GM15510 (cell line): ENCODE results near the gene NR3C2.

Source experiments
- POLR2A ChIP-seq: IDR thresholded peaks from 3 replicates; pipeline ENCODE4 v1.6.1; 2011; ENCODE audit warnings: borderline replicate concordance; ENCODE audit not compliant: insufficient read length; ENCODE audit errors: extremely low read depth

NR3C2 gene

DNA sequence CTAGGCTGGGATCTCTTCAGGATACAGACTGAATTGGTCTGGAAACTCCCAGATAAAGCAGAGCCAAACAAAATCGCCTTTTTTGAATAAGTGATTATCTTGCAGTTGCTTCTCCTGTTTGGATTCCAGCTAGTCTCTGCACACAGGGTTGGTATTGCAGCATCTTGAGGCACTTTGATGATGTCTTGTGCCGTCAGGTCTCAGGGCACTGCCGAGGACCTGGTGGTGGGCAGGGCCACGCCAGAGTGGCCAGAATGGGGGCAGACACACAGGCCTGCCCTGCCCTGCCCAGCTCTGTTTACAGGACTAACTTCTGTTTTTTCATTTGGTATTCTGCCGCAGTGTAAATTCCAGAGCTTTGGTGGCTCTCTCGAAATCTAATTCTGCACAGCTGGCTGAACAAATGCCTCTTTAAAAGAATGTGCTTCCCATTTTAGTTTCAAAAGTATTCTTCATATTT lies 276.1 kb downstream of the NR3C2 start:
- TF ChIP-seq POLR2A, result no peak

- no peak for TF ChIP-seq POLR2A
These were observed 277.7 kb downstream of the NR3C2 start for GRCh38 chr4:148164557-148164956.

DNA sequence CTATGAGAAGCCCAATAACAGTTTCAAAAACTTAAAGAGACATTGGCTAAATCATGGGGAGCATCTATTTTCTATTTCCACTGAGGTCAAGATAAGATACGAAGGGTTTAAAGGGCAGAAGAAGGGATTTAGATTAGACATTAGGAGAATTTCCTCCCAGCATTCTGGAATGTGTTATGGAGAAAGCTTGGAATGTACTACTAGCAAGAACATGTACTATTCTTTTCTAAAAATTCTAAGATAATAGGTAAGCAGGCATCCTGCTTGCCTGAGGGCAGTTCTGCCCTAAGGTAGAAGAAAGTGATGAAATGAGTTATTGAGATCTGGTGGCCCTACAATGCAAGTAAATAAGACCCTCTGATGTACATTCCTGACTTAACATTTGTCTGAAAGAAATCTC lies 279.2 kb downstream of the NR3C2 start:
- TF ChIP-seq POLR2A, result no peak

GRCh38 chr4:148162519-148162918 lies 279.7 kb downstream of the NR3C2 start:
- TF ChIP-seq POLR2A, result no peak

GRCh38 chr4:148161601-148162000 lies 280.6 kb downstream of the NR3C2 start:
- TF ChIP-seq POLR2A, result no peak

GRCh38 chr4:148159793-148160192 lies 282.4 kb downstream of the NR3C2 start:
- TF ChIP-seq POLR2A, result no peak

DNA sequence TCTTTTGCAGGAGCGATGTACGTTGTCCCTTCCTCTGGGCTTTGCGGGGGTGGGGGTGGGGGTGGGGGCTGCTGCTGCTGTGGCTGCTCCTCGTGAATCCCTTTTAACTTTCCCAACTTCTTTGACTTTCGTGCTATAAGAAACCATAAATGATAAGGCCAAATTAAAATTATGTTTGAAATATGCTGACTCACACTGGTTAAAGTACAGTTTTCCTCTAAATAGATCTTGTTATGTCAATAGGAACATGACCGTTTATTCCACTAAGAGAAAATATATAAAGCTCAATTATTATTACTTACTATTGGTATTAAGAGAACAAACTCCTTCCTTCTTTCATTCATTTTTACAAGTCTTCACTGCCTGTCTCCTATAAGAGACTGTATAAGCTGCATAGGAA lies 287.4 kb downstream of the NR3C2 start:
- no peak for TF ChIP-seq POLR2A

GRCh38 chr4:148152868-148153625 lies 289.2 kb downstream of the NR3C2 start:
- TF ChIP-seq POLR2A, result no peak

DNA sequence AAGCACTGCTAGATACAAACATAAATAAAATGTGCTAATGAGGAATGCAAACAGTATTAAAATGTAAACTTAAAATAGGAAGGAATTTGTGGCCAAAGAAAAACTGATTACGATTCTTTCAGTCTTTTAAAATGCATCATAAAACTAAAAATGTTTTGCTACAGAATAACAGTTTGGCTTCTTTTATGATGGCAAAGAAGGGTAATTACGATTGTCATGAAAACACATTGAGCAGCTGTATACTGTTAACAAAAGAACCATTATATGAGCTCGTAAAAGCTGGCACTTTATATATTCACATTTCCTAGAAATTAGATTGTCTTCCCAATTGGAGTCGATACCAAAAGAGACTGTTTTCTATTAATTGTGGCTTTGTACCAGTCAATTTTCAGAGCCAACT lies 290.4 kb downstream of the NR3C2 start:
- no peak for TF ChIP-seq POLR2A

DNA sequence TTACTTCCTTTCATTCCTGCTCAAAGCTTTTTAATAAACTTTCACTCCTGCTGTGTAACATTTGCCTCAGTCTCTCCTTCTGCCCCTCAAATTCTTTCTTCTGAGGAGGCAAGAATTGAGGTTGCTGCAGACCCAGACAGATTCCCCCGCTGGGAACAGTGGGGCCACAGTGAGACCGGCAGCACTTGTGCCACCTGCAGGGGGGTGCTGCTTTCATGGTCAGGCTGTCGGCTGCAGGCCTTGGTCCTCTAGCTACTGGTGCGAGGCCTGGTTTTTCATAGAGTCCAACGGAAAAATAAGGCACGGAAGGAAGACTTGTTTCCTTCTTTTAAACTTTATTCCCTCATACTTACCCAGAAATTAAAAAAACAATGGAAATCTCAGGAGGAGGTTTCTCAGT lies 296.7 kb downstream of the NR3C2 start:
- no peak for TF ChIP-seq POLR2A

DNA sequence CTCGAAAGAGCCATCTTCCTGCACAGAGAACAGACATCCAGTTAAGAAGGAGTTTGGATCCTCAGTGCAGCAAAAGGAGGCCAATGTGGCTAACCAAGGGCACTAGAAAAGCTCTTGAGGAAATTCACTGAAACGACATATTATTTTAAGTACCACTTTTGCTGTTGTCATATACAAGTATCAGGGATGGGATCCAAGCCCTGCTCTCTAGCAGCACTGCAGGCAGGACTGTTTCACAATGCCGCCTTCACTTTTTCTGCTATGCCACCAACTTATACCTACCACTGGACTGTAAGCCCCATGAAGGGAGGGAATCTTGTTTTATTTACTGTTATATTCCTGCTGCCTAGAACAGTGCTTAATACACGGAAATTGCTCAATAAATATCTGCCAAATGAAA lies 299.0 kb downstream of the NR3C2 start:
- TF ChIP-seq POLR2A, result no peak

DNA sequence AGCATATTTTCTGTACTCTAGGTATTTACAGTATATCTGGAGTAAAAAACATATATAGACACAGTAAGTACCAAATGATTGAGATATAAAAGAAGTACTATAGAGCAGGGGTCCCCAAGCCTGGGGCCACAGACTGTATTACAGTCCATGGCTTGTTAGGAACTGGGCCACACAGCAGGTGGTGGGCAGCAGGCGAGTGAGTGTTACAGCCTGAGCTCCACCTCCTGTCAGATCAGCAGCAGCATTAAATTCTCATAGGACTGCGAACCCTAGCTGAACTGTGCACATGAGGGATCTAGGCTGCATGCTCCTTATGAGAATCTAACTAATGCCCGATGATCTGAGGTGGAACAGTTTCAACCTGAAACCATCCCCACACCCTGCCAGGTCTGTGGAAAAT lies 300.7 kb downstream of the NR3C2 start:
- no peak for TF ChIP-seq POLR2A

- no peak for TF ChIP-seq POLR2A
These were observed 315.4 kb downstream of the NR3C2 start for GRCh38 chr4:148126825-148127224.

DNA sequence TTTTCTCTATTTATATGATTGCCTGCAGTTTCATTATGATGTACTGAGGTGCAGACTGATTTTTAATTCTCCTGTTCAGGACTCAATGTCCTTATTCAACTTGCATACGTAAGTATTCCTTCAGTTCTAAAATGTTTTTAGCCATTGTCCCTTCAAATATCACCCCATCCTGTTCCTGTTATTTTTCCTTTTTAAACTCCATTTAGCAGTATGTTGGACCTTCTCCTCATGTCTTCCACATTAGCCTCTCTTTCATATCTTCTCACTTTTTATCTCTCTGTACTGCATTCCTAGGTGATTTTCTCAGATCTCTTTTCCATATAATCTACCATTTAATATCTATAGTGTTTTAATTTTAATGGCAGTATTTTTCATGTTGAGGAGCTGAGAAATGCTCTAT lies 317.7 kb downstream of the NR3C2 start:
- no peak for TF ChIP-seq POLR2A

- no peak for TF ChIP-seq POLR2A
These were observed 322.0 kb downstream of the NR3C2 start for GRCh38 chr4:148120216-148120615.

DNA sequence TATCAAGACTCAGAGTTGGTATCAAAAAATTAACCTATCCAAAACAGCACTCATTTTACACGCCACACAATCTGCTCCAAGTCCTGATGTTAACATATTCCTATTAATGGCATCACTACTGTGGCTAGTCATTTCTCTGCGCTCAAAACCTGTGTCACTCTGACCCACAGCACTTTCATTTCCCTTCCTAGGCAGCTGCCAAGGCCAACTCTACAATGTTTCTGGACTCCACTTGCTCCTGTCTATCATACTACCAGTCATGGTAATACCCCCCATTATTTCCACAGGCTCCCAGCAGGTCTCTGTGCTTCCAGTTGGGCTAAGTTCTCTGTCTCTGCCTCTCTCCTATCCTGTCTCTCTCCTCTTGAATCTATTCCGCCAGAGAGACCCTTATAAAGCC lies 323.6 kb downstream of the NR3C2 start:
- no peak for TF ChIP-seq POLR2A
